Panc1 (cell line): ENCODE results near the gene CD38.
A peak's percentile ranks its signal among the peaks of the same experiment; 100 is the strongest.

Experiments
- POLR2AphosphoS5 ChIP-seq: IDR thresholded peaks from 2 replicates; pipeline ENCODE4 v1.6.1; 2012; ENCODE audit warnings: mild to moderate bottlenecking, low read depth, low read length, moderate library complexity
- TCF7L2 ChIP-seq: IDR thresholded peaks from 2 replicates; pipeline ENCODE4 v1.6.1; 2011; ENCODE audit warnings: mild to moderate bottlenecking, low read depth, low read length, inconsistent platforms
- TF ChIP-seq, protein P1 (sequence below): fragments of 450-650 bp; IDR thresholded peaks from 2 replicates; pipeline ENCODE4 v1.5.1; 2017; ENCODE audit warnings: mild to moderate bottlenecking
- TF ChIP-seq, protein P2 (sequence below), 2 experiments: IDR thresholded peaks; 2 replicates each; pipeline ENCODE4 v1.6.1; 2011 to 2012; ENCODE audit warnings: low read depth in 2 of 2, control low read depth in 1 of 2, low read length in 1 of 2, mild to moderate bottlenecking in 1 of 2, moderate library complexity in 1 of 2; ENCODE audit not compliant: insufficient read depth in 1 of 2

DNA sequence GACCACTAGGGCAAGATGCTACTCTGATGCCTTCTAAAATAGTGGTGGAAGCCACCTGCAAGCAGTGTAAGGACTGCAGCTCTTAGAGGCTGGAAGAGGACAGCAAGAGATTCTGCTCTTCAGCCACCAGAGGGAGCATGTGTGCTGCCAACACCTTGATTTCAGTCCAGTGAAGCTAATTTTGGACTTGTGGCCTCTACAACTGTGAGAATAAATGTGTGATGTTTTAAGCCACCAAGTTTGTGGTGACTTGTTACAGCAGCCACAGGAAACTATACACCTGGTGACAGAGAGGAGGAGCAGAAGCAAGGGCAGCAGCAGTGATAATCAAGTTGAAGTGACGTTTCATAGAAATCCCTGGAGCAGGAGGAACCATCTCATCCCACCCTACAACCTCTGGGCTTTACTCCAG is 104.6 kb downstream of the CD38 start:
- TF ChIP-seq, protein P1, sequence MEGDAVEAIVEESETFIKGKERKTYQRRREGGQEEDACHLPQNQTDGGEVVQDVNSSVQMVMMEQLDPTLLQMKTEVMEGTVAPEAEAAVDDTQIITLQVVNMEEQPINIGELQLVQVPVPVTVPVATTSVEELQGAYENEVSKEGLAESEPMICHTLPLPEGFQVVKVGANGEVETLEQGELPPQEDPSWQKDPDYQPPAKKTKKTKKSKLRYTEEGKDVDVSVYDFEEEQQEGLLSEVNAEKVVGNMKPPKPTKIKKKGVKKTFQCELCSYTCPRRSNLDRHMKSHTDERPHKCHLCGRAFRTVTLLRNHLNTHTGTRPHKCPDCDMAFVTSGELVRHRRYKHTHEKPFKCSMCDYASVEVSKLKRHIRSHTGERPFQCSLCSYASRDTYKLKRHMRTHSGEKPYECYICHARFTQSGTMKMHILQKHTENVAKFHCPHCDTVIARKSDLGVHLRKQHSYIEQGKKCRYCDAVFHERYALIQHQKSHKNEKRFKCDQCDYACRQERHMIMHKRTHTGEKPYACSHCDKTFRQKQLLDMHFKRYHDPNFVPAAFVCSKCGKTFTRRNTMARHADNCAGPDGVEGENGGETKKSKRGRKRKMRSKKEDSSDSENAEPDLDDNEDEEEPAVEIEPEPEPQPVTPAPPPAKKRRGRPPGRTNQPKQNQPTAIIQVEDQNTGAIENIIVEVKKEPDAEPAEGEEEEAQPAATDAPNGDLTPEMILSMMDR = peak; percentile 83
- TF ChIP-seq POLR2AphosphoS5 (no peak), TCF7L2 (no peak)
- TF ChIP-seq, protein P2, sequence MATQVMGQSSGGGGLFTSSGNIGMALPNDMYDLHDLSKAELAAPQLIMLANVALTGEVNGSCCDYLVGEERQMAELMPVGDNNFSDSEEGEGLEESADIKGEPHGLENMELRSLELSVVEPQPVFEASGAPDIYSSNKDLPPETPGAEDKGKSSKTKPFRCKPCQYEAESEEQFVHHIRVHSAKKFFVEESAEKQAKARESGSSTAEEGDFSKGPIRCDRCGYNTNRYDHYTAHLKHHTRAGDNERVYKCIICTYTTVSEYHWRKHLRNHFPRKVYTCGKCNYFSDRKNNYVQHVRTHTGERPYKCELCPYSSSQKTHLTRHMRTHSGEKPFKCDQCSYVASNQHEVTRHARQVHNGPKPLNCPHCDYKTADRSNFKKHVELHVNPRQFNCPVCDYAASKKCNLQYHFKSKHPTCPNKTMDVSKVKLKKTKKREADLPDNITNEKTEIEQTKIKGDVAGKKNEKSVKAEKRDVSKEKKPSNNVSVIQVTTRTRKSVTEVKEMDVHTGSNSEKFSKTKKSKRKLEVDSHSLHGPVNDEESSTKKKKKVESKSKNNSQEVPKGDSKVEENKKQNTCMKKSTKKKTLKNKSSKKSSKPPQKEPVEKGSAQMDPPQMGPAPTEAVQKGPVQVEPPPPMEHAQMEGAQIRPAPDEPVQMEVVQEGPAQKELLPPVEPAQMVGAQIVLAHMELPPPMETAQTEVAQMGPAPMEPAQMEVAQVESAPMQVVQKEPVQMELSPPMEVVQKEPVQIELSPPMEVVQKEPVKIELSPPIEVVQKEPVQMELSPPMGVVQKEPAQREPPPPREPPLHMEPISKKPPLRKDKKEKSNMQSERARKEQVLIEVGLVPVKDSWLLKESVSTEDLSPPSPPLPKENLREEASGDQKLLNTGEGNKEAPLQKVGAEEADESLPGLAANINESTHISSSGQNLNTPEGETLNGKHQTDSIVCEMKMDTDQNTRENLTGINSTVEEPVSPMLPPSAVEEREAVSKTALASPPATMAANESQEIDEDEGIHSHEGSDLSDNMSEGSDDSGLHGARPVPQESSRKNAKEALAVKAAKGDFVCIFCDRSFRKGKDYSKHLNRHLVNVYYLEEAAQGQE (IDR thresholded peaks at IDR 0.05; ENCODE audit: insufficient read depth in 1 of 2, low read depth in 2 of 2, low read length in 1 of 2) = no peak
